Breast epithelium (tissue), 4 donors: Measurements from ENCODE around the gene EMILIN2. TPM values are rescaled to one million over a fixed set of nuclear protein-coding genes. Genes with fewer than 3 reads are reported as not detected.

Source experiments
- DNase-seq, 2 donors: peaks; one replicate each; pipeline ENCODE4 v3.0.0-alpha.2; 2019; ENCODE audit warnings: low spot score in 2 of 2
- H3K27ac ChIP-seq, 2 donors: fragments of 200-600 bp; sonication (generic) in 1 of 2; one replicate each; pipeline ENCODE4 v1.5.1; 2016 to 2019; ENCODE audit warnings: mild to moderate bottlenecking in 1 of 2
- H3K27me3 ChIP-seq, 2 donors: fragments of 200-600 bp; sonication (generic) in 1 of 2; one replicate each; pipeline versions ENCODE4 v1.5.1 to v1.6.0; 2017 to 2019; ENCODE audit warnings: control low read depth in 1 of 2, mild to moderate bottlenecking in 1 of 2
- H3K36me3 ChIP-seq: fragments of 200-600 bp; one replicate; pipeline ENCODE4 v1.5.1; 2019
- H3K4me1 ChIP-seq, 2 donors: fragments of 200-600 bp; sonication (generic); one replicate each; pipeline ENCODE4 v1.5.1; 2016 to 2019; ENCODE audit warnings: control low read depth in 1 of 2
- H3K4me3 ChIP-seq, 3 donors: fragments of 200-600 bp; sonication (generic); 1 replicate in 2 of 3; 2 replicates in 1 of 3; pipeline ENCODE4 v1.5.1; 2016 to 2019; ENCODE audit warnings: mild to moderate bottlenecking in 3 of 3, moderate library complexity in 2 of 3
- H3K9me3 ChIP-seq, 2 donors: fragments of 200-600 bp; sonication (generic) in 1 of 2; one replicate each; pipeline ENCODE4 v1.5.1; 2016 to 2019; ENCODE audit warnings: control low read depth in 1 of 2
- POLR2A ChIP-seq: fragments of 450-650 bp; IDR thresholded peaks from one replicate; pipeline ENCODE4 v1.6.1; 2016; ENCODE audit warnings: antibody characterized with exemption, mild to moderate bottlenecking, moderate library complexity
- POLR2AphosphoS5 ChIP-seq, 3 donors: sonication (generic); formaldehyde crosslinking; IDR thresholded peaks; one replicate each; pipeline ENCODE4 v1.6.1; 2017; ENCODE audit warnings: antibody characterized with exemption in 3 of 3
- intact Hi-C: fragments of 100-400 bp; cut with DNase I; formaldehyde crosslinking; loops from one replicate; pipeline ENCODE4 v1.15.1; 2023; ENCODE audit warnings: low total_unique reads
- total RNA-seq, 3 donors: library from RNA; depleted of rRNA; stranded (reverse); fragments of >200 nt; gene quantifications; one replicate each; pipeline ENCODE4 v1.1.0, GENCODE V29; 2016
- TF ChIP-seq, protein P1 (sequence below), 3 donors: fragments of 450-650 bp; IDR thresholded peaks; one replicate each; pipeline ENCODE4 v1.5.1; 2016 to 2017; ENCODE audit warnings: antibody characterized with exemption in 3 of 3, mild to moderate bottlenecking in 3 of 3, moderate library complexity in 3 of 3

EMILIN2 gene
- total RNA-seq, 3 donors from 2014 or later = 23.9 to 45.1 (median 32.4) TPM

DNA sequence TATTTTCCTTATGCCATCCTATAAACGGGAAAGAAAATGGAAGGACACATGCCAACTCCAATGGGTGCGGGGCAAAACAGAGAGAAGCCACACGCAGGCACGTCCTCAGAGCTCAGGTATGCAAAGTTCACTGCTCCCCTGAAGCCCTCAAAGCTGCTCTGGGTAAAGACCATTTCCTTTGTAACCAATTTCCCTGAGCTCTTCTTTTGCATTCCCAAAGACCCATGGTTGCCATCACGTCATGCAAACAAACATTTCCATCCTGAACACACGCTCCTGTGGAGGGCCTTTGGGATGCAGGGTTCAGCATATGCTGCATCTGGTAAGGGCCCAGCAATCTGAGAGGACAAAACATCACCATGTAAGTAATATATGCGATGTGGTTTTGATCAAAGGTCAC is 69.4 kb downstream of the EMILIN2 start:
- Histone ChIP-seq H3K4me1 (no peaks in the 10 kb centered on the region), H3K27ac (peak overlapping the region; percentile 10 to 15), H3K27me3 (no peaks in the 10 kb centered on the region), H3K4me3 (no peak overlapping the region), H3K9me3 (no peaks in the 10 kb centered on the region), H3K36me3 (peaks cover 5% of the 10 kb centered on the region)
- TF ChIP-seq POLR2AphosphoS5 (IDR thresholded peaks at IDR 0.05) (no peak), POLR2A (no peak)
- TF ChIP-seq, protein P1, sequence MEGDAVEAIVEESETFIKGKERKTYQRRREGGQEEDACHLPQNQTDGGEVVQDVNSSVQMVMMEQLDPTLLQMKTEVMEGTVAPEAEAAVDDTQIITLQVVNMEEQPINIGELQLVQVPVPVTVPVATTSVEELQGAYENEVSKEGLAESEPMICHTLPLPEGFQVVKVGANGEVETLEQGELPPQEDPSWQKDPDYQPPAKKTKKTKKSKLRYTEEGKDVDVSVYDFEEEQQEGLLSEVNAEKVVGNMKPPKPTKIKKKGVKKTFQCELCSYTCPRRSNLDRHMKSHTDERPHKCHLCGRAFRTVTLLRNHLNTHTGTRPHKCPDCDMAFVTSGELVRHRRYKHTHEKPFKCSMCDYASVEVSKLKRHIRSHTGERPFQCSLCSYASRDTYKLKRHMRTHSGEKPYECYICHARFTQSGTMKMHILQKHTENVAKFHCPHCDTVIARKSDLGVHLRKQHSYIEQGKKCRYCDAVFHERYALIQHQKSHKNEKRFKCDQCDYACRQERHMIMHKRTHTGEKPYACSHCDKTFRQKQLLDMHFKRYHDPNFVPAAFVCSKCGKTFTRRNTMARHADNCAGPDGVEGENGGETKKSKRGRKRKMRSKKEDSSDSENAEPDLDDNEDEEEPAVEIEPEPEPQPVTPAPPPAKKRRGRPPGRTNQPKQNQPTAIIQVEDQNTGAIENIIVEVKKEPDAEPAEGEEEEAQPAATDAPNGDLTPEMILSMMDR (IDR thresholded peaks at IDR 0.05) = no peak
- intact Hi-C loops = no loop called here
- no peak for DNase-seq

DNA sequence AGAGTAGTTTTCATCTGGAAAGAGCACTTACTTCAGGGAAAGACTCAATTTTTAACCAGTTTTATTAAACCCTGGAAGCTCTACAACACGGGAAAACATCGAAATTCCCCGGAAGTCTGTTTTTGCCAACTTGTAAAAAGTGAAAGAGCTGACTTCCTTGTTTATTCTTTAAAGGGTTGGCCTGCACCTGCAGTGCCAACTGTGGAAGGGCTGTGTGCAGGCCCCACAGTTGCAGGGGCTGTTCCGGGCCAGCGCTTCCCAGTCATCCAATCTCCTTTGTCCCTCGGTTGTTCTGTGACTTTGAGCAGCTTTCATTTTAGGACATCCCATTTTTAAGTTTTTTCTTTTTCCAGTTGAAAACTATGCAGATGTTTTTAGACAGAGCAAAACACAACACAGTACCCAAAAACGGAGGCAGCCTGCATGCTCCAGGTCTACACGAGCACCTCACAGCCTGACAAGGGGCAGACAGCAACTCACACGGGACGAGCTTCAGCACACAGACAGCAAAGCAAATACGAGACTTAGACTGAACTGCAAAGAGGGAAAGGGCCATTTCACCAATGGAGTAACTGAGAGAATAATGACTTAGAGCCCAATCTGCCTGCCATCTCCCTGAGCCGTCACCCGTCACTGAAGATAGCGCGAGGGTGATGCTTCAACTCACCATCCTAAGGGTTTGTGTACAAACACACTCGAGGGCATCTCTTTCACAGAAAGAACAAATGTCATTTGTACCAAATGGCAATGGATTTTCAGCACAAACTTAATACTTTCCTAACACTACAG is 70.6 kb downstream of the EMILIN2 start:
- Histone ChIP-seq H3K4me3 (no peak overlapping the region), H3K36me3 (peaks cover 5% of the 10 kb centered on the region), H3K27ac (peak overlapping the region in 1 of 2 donors; percentile 6), H3K27me3 (no peaks in the 10 kb centered on the region), H3K4me1 (no peaks in the 10 kb centered on the region), H3K9me3 (no peaks in the 10 kb centered on the region)
- TF ChIP-seq, protein P1 (IDR thresholded peaks at IDR 0.05) = no peak
- no peak for TF ChIP-seq POLR2A
- TF ChIP-seq POLR2AphosphoS5 (IDR thresholded peaks at IDR 0.05) = no peak
- intact Hi-C loops = no loop called here
- DNase-seq = peak in 1 of 2 donors; percentile 5

DNA sequence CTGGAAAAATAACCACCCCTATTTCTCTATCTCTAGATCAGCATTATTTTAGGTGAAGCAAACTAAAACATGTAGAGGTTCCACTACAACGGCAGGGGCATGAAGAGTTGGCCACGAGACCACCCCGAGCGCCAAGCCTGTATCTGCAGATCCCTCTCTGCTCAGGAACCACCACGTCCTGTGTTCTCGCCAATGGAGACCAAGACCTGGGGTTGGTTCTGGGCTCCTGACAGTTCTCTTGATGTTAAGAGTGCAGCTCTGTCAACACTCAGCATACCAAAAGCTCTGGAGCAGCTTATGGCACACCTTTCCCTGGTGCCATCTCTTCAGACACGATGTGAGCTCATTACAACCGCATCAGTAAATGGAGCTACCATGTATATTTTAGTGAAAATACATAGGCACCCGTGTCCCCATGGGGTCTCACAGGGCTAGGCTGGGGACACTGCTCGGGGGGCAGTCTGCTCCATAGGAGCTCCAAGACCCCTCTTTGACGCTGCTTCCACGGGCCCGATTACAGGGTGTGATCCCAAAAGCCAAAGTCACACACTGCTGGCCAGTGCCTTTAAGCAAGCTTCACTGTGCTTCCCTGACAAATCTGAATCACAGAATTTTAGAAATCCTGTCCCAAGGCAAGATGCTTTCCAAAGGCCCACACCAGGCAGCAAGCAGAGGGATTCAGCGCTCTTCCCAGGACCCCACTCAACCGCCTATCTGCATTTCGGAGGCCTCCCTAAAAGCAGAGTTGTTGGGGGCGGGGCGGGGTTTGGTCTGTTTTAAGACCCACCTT is 72.2 kb downstream of the EMILIN2 start:
- intact Hi-C loops = no loop called here
- Histone ChIP-seq H3K4me3 (no peak overlapping the region), H3K27me3 (no peaks in the 10 kb centered on the region), H3K27ac (no peak overlapping the region), H3K9me3 (no peaks in the 10 kb centered on the region), H3K4me1 (no peaks in the 10 kb centered on the region), H3K36me3 (peaks cover 5% of the 10 kb centered on the region)
- DNase-seq = no peak
- TF ChIP-seq POLR2A = no peak
- no peak for TF ChIP-seq POLR2AphosphoS5 (IDR thresholded peaks at IDR 0.05)
- TF ChIP-seq, protein P1 (IDR thresholded peaks at IDR 0.05) = no peak

DNA sequence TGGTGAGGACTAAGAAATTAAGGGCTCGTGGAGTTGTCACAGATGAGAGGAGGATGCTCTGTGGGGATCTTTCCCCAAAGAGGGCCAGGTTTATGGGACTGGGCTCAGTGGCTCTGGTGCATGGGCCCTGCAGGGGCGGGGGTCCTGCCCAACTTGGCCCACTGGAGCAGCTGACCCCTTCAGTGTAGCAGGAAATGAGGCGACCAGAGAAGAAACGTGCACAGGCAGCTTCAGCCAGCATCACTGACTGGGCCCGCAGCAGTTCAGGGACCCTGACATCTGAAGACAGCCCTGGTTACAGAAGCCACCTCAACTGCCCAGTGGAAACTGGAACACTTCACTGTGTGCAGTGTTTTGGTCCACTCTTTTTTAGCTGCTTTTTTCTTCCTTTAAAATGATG is 72.8 kb downstream of the EMILIN2 start:
- peaks cover 5% of the 10 kb centered on the region for H3K36me3 ChIP-seq
- no peak overlapping the region for H3K4me3 ChIP-seq
- no peaks in the 10 kb centered on the region for H3K9me3 ChIP-seq
- no peaks in the 10 kb centered on the region for H3K4me1 ChIP-seq
- no peaks in the 10 kb centered on the region for H3K27me3 ChIP-seq
- intact Hi-C loops = no loop called here
- DNase-seq = no peak
- H3K27ac ChIP-seq = no peak overlapping the region
- TF ChIP-seq POLR2AphosphoS5 (IDR thresholded peaks at IDR 0.05) (no peak), POLR2A (no peak)
- TF ChIP-seq, protein P1 (IDR thresholded peaks at IDR 0.05) = no peak

DNA sequence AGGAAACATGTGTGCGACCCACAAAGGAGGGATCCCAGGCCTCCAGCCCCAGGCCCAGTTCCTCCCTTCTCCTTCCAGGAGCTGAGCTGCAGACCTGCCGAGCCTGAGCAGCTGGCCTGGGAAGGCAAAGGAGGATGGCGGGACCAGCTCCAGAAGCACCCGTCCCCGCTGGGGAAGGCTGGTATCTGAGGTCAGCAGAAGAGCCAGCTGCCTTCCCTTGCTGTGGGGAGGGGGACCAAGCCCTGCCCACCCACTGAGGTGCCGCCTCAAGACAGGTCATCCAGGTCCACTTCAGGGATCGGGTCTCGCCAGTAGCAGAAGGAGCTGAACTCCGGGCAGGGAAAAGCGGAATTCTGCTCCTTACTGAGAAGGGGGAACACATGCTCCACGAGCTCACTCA is 73.2 kb downstream of the EMILIN2 start:
- Histone ChIP-seq H3K27ac (no peak overlapping the region), H3K9me3 (no peaks in the 10 kb centered on the region), H3K27me3 (no peaks in the 10 kb centered on the region), H3K4me1 (no peaks in the 10 kb centered on the region), H3K36me3 (peaks cover 5% of the 10 kb centered on the region), H3K4me3 (no peak overlapping the region)
- no peak for TF ChIP-seq POLR2AphosphoS5 (IDR thresholded peaks at IDR 0.05)
- no peak for TF ChIP-seq POLR2A
- TF ChIP-seq, protein P1 (IDR thresholded peaks at IDR 0.05) = no peak
- DNase-seq = peak in 1 of 2 donors; percentile 30
- intact Hi-C loops = no loop called here
